AG10803 (cell line): Measurements from ENCODE around the gene GLRX3.

Experiments
- DNase-seq: peaks from one replicate; pipeline ENCODE4 v3.0.0; 2010; ENCODE audit warnings: low read depth
- H3K4me3 ChIP-seq: 2 replicates; pipeline ENCODE4 v1.5.1; 2011; ENCODE audit warnings: mild to moderate bottlenecking, low read length, control low read depth
- CTCF ChIP-seq: conservative IDR thresholded peaks from 2 replicates; pipeline ENCODE4 v1.5.1; 2011; ENCODE audit warnings: mild to moderate bottlenecking, low read length, control low read depth, inconsistent platforms

Gene GLRX3

GRCh38 chr10:130193493-130194193, 57.5 kb downstream of the GLRX3 start:
- DNase-seq, result no peak
- TF ChIP-seq CTCF, result no peak
- H3K4me3 ChIP-seq, result no peak overlapping the region

DNA sequence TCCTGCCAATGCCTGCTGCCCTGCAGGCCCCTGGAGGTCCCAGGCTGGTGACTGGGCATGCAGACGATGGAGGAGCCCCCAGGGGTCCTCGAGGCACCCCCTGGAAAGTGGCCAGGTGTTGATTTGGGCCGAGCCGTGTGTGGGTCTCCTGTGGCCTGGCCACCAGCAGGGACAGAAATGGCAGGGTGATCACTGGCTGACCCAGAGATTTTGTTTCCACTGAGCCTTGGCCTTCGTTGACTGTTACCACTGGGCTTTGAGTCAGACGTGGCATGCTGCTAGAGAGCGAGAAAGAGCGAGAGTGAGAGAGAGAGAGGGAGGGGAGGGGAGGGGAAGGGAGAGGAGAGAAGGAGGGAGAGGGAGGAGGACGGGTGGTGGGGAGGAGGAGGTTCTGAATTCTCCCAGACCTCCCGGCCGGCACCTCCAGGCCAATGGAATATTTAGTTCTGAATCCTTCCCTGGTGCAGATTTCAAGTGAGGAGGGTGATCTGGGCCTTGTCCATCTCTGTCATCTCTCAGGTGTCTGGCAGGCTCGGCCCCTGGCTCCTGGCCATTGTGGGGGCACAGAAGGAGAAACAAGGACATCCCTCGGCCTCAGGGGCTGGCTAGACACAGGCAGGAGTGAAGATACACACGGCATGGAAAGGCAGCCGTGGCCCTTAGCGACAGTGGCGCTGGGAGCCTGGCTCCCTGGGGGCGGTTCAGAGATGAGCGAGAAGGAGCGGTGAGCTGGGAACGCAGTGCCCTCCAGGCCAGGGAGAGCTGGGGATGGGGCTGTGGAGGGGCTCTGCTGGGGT, 58.2 kb downstream of the GLRX3 start:
- no peak for DNase-seq
- TF ChIP-seq CTCF, result no peak
- H3K4me3 ChIP-seq, result no peak overlapping the region

DNA sequence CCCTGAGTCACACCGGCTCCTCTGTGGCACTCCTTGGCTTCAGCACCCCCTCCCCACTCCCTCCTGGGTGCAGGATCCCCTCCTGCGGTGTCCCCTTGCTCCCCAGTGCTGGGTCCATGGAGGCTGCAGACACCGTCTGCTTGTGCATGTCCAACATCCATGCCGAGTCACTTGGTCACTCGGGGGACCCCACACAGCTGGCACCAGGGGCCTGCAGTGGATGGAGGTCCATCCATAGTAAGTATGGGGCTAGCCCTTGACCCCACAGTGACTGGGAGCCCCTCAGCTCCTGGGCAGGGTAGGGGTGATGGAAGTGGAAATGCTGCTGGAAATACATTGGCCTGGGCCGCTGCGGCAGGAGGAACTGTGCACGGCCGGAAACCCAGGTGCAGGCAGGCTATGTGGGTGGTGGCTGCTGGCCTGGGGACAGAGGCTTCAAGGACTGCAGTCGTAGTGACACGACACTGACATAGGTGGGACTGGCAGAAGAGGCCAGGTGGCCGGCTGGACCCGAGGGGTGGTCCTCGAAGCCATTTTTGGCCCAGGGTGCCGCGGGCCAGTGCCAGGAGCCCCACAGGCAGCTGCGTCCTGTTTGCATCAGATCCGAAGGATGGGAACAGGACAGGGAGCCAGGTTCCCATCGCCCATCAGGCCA, 58.9 kb downstream of the GLRX3 start:
- H3K4me3 ChIP-seq, result no peak overlapping the region
- DNase-seq, result no peak
- no peak for TF ChIP-seq CTCF

DNA sequence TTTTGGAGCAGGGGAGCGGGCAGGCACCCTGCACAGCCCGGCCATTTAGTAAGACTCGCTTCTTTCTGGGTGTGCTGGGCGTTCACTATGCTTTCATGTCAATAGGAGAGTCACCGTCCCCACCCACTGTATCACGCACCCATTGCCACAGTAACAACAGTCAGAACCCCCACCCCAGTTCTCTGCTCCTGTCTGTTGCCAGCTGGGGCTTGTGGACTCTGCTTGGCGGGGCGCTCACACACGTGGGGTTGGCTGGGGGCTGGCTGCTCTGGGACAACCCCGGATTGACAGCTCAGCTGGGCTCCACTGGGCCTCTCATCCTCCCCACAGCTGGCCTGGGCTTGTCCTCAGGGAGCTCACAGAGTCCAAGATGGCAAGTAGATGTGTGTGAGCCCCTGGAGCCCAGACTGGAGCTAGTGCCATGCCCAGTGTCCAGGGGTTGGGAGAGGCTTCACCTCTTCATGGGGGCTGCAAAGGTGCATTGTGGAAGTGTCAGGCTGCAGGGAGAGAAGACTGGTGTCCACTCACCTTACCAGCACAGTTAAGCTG, 59.6 kb downstream of the GLRX3 start:
- TF ChIP-seq CTCF, result no peak
- H3K4me3 ChIP-seq, result no peak overlapping the region

DNA sequence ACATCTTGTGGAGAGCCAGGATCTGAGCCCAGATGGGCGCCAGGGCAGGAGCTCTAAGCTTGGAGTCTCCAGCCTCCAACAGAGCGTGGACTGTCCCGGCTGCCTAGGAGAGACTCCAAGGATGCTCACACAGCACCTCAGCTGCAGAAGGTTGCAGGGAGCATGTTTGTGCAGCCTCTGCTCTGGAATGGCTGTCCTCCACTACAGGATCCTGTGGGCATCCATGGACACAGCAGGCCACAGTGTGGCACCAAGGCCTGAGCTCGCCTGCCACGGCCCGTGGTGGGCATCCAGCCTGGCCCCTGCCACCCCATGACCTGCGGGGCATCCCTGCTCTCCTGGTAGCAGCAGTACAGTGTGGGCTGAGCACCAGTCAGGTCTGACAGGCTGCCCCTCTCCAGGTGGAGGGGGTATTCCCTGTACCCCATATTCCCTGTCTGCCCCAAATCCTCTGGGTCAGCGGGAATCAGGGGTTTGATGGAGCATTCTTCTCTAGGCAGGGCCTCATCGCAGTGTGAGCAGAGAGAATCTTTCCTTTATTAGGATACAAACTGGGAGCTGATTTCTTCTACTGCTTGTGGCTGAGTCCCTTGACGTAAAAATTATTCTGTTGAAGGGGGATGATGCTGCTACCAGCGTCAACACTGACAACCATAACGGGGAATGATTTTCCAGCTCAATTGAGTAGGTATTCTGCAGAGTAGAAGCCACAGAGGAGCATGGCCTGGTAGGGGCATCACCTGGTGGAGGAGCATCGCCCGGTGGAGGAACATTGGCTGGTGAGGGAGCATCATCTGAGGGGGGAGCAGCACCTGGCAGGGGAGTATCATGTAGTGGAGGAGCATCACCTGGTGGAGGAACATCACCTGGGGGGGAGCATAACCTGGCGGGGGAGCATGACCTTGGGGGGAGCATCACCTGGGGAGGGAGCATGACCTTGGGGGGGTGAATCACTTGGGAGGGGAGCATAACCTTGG, 60.6 kb downstream of the GLRX3 start:
- H3K4me3 ChIP-seq, result no peak overlapping the region
- TF ChIP-seq CTCF, result no peak
- no peak for DNase-seq

More for the DNA sequence above, 59.6 kb downstream of the GLRX3 start:
- no peak for DNase-seq

DNA sequence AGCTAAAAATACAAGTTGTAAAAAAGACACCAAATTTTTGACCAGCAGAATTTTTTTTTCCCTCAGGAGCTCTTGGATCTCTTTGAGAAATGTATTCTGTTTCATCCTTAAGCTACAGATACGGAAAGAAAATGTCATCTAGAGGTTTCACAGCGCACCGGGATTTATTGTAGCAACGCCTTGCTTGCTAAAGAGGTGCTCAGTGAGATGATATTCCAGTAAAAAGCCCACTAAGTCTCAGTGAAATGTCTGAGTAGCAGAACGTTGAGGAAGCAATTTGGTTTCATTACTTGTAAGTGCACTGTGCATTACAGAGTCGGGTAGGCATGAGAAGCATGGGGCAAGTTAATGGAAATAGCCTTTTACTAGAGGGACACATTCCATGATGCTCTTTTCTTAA, 62.5 kb downstream of the GLRX3 start:
- H3K4me3 ChIP-seq, result no peak overlapping the region
- DNase-seq, result no peak
- no peak for TF ChIP-seq CTCF
